Neuronal stem cell (in vitro differentiated cells): ENCODE data around the gene PCBP3.
"Not testable (repeated sequence)": the region's sequence is repeated elsewhere in the genome, so short reads cannot be mapped to it uniquely, and the experiment has no call there.

Experiments used
- DNase-seq: peaks from one replicate; pipeline ENCODE4 v3.0.0-alpha.2; 2013; ENCODE audit warnings: low spot score
- H2AFZ ChIP-seq: one replicate; pipeline ENCODE4 v1.6.1; 2013; ENCODE audit warnings: mild to moderate bottlenecking, low read length, inconsistent platforms
- H2AK5ac ChIP-seq: 2 replicates; pipeline ENCODE4 v1.6.1; 2013; ENCODE audit warnings: low read depth, mild to moderate bottlenecking, inconsistent platforms, low read length, moderate library complexity, mixed read lengths
- H2BK120ac ChIP-seq: 2 replicates; pipeline ENCODE4 v1.6.1; 2013; ENCODE audit warnings: low read depth, mild to moderate bottlenecking, inconsistent platforms, low read length, moderate library complexity, mixed read lengths
- H2BK12ac ChIP-seq: one replicate; pipeline ENCODE4 v1.6.1; 2013; ENCODE audit warnings: low read length, inconsistent platforms
- H2BK15ac ChIP-seq: 2 replicates; pipeline ENCODE4 v1.6.1; 2013; ENCODE audit warnings: mild to moderate bottlenecking, low read length, inconsistent platforms, mixed read lengths
- H2BK5ac ChIP-seq: one replicate; pipeline ENCODE4 v1.6.1; 2013; ENCODE audit warnings: inconsistent platforms, mild to moderate bottlenecking, low read length, moderate library complexity
- H3K14ac ChIP-seq: one replicate; pipeline ENCODE4 v1.6.1; 2013; ENCODE audit warnings: low read length, inconsistent platforms
- H3K18ac ChIP-seq: 2 replicates; pipeline ENCODE4 v1.6.1; 2013; ENCODE audit warnings: low read length, inconsistent platforms
- H3K23ac ChIP-seq: 2 replicates; pipeline ENCODE4 v1.6.1; 2013; ENCODE audit warnings: low read depth, mild to moderate bottlenecking, mixed read lengths, low read length, inconsistent platforms; ENCODE audit not compliant: poor library complexity
- H3K27ac ChIP-seq: replicated peaks from 3 replicates; pipeline ENCODE4 v1.5.1; 2013; ENCODE audit warnings: low read length, inconsistent platforms
- H3K27me3 ChIP-seq, 3 experiments: 2 replicates each; pipeline ENCODE4 v1.6.1; 2013; ENCODE audit warnings: low read length in 3 of 3, mild to moderate bottlenecking in 2 of 3, inconsistent platforms in 1 of 3, low read depth in 1 of 3, mixed read lengths in 1 of 3, moderate library complexity in 1 of 3; ENCODE audit not compliant: control insufficient read depth in 3 of 3, insufficient read depth in 3 of 3
- H3K36me3 ChIP-seq, 2 donors: replicated peaks in 1 of 2; 2 replicates each; pipeline ENCODE4 v1.6.1; 2013; ENCODE audit warnings: low read length in 2 of 2; ENCODE audit not compliant: control insufficient read depth in 2 of 2, insufficient read depth in 2 of 2
- H3K4ac ChIP-seq: 2 replicates; pipeline ENCODE4 v1.6.1; 2013; ENCODE audit warnings: inconsistent platforms, mild to moderate bottlenecking, low read length, moderate library complexity
- H3K4me1 ChIP-seq, 2 donors: 1 replicate in 1 of 2; 2 replicates in 1 of 2; pipeline ENCODE4 v1.6.1; 2013; ENCODE audit warnings: low read length in 2 of 2, low read depth in 1 of 2; ENCODE audit not compliant: control insufficient read depth in 2 of 2, insufficient read depth in 1 of 2
- H3K4me2 ChIP-seq: one replicate; pipeline ENCODE4 v1.6.1; 2013; ENCODE audit warnings: mild to moderate bottlenecking, low read length, inconsistent platforms; ENCODE audit not compliant: insufficient read depth, poor library complexity, severe bottlenecking
- H3K4me3 ChIP-seq, 2 donors: 2 replicates each; pipeline ENCODE4 v1.5.1; 2013; ENCODE audit warnings: low read length in 2 of 2, mild to moderate bottlenecking in 2 of 2, inconsistent platforms in 1 of 2, moderate library complexity in 1 of 2
- H3K79me1 ChIP-seq: one replicate; pipeline ENCODE4 v1.6.1; 2013; ENCODE audit warnings: low read depth, mild to moderate bottlenecking, inconsistent platforms, low read length, moderate library complexity
- H3K9ac ChIP-seq: one replicate; pipeline ENCODE4 v1.6.1; 2013; ENCODE audit warnings: mild to moderate bottlenecking, low read depth, low read length, inconsistent platforms; ENCODE audit not compliant: poor library complexity
- H3K9me3 ChIP-seq, 2 donors: replicated peaks in 1 of 2; 2 replicates each; pipeline versions ENCODE3 to v1.6.1; 2013; ENCODE audit warnings: low read length in 2 of 2, mild to moderate bottlenecking in 2 of 2, inconsistent platforms in 1 of 2, low read depth in 1 of 2, mixed read lengths in 1 of 2, moderate library complexity in 1 of 2; ENCODE audit not compliant: control insufficient read depth in 2 of 2, insufficient read depth in 1 of 2
- H4K8ac ChIP-seq: one replicate; pipeline ENCODE4 v1.6.1; 2013; ENCODE audit warnings: low read depth, mild to moderate bottlenecking, inconsistent platforms, low read length, moderate library complexity
- H4K91ac ChIP-seq: one replicate; pipeline ENCODE4 v1.6.1; 2013; ENCODE audit warnings: low read length, low read depth, mild to moderate bottlenecking, inconsistent platforms; ENCODE audit not compliant: poor library complexity
- WGBS, 2 donors: extraction: QIAGEN DNeasy Blood & Tissue Kit; methylation state at CpG; one replicate each; pipeline ENCODE4 v1.1.7; 2013; ENCODE audit warnings: missing lambda C conversion rate in 2 of 2, mixed read lengths in 1 of 2; ENCODE audit not compliant: insufficient read length in 2 of 2, insufficient replicate concordance in 1 of 2; ENCODE audit errors: extremely low coverage in 2 of 2; 5-methylcytosine and 5-hydroxymethylcytosine counted together

PCBP3 gene

DNA sequence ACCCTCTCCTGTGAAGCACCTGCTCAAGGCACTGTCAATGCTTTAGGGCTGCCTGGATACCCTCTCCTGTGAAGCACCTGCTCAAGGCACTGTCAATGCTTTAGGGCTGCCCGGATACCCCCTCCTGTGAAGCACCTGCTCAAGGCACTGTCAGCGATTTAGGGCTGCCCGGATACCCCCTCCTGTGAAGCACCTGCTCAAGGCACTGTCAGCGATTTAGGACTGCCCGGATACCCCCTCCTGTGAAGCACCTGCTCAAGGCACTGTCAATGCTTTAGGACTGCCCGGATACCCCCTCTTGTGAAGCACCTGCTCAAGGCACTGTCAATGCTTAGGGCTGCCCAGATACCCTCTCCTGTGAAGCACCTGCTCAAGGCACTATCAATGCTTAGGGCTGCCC lies 33.9 kb upstream of the PCBP3 start:
- H2BK5ac ChIP-seq, H3K4ac ChIP-seq, H3K4me2 ChIP-seq, H3K23ac ChIP-seq, H3K79me1 ChIP-seq, H3K36me3 ChIP-seq, H3K4me3 ChIP-seq, H3K18ac ChIP-seq, H2BK120ac ChIP-seq, H2AFZ ChIP-seq, H2BK15ac ChIP-seq, H3K14ac ChIP-seq, H3K27ac ChIP-seq, H3K27me3 ChIP-seq, H3K9me3 ChIP-seq, H4K91ac ChIP-seq, H3K9ac ChIP-seq, H3K4me1 ChIP-seq, H4K8ac ChIP-seq, H2AK5ac ChIP-seq, DNase-seq: not testable (repeated sequence)
- H2BK12ac ChIP-seq: peak overlapping the region; percentile 30
- no CpG with 5 or more reads among the region's 6 CpGs for WGBS, 2 donors

DNA sequence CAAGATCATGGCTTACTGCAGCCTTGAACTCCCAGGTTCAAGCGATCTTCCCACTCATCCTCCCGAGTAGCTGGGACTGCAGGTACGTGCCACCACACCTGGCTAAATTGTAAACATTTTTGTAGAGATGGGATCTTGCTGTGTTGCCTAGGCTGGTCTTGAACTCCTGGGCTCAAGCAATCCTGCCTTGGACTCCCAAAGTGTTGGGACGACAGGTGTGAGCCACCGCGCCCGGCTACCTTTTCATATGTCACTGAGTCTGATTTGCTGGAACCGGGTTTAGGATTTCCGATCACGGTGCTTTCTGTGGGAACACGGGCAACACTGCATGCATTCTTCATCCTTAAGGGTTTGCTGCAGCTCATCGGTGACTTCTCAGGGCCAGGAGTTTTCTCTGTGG lies 32.2 kb upstream of the PCBP3 start:
- H3K27ac ChIP-seq: no peak overlapping the region
- no peak overlapping the region for H3K9ac ChIP-seq
- H4K91ac ChIP-seq: no peak overlapping the region
- DNase-seq: no peak
- no peak overlapping the region for H3K4ac ChIP-seq
- H2BK5ac ChIP-seq: no peak overlapping the region
- H3K9me3 ChIP-seq: peaks cover 0 to 2% of the 10 kb centered on the region in 2 donors
- no peak overlapping the region for H2AK5ac ChIP-seq
- H3K79me1 ChIP-seq: no peaks in the 10 kb centered on the region
- H3K18ac ChIP-seq: no peak overlapping the region
- peaks cover 0 to 4% (median 0%) of the 10 kb centered on the region in 3 experiments for H3K27me3 ChIP-seq
- no peak overlapping the region for H2BK12ac ChIP-seq
- H2AFZ ChIP-seq: no peak overlapping the region
- H2BK120ac ChIP-seq: no peak overlapping the region
- no peak overlapping the region for H3K4me3 ChIP-seq
- no peak overlapping the region for H3K14ac ChIP-seq
- no CpG with 5 or more reads among the region's 12 CpGs for WGBS, 2 donors
- H3K36me3 ChIP-seq: no peaks in the 10 kb centered on the region
- H3K4me2 ChIP-seq: no peak overlapping the region
- H3K4me1 ChIP-seq: no peaks in the 10 kb centered on the region
- H4K8ac ChIP-seq: no peak overlapping the region
- no peak overlapping the region for H3K23ac ChIP-seq
- H2BK15ac ChIP-seq: no peak overlapping the region

DNA sequence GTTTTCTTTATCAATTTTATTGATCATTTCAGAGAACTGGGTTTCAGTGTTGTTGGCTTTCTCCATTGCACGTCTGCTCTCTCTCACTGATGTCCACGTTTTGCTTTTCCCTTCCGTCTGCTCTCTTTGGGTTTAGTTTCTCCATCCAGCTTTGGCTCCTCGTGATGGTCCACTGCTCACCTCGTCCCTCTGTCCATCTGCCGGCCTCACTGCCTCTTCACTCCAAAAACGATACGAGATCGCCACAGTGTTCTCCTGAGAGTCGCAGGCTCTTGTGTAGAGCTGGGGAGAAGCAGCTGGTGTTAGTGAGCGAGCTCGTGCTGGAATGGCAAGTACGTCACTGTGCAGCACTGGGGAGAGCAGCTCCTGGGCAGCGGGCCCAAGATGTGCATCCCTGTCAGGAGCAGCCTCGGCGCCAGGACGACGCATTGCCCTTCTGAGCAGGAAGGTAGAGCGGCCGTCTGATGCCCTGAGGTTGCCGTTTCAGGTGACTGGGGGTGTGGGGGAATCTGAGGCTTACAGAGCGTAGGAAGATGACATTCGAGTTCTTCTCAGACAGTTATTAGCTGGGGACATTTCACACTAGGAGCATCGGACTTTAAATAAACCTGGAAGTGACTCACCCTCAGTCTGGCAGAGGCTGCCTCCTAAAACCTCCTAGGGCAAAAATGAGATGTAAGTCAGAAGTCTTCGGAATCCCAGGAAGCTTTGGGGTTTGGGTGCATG lies 31.4 kb upstream of the PCBP3 start:
- Histone ChIP-seq H3K18ac (no peak overlapping the region), H2BK12ac (no peak overlapping the region), H3K9me3 (peaks cover 0 to 2% of the 10 kb centered on the region in 2 donors), H3K79me1 (no peaks in the 10 kb centered on the region), H2BK120ac (no peak overlapping the region), H2AFZ (no peak overlapping the region), H3K27ac (no peak overlapping the region), H2AK5ac (no peak overlapping the region), H3K4me1 (peaks cover 0 to under 1% of the 10 kb centered on the region in 2 donors), H2BK5ac (no peak overlapping the region), H3K4me3 (no peak overlapping the region), H3K9ac (no peak overlapping the region), H4K8ac (no peak overlapping the region), H3K4me2 (no peak overlapping the region), H3K23ac (no peak overlapping the region), H2BK15ac (no peak overlapping the region), H3K27me3 (peaks cover 0 to 4% (median 0%) of the 10 kb centered on the region in 3 experiments), H3K36me3 (no peaks in the 10 kb centered on the region), H4K91ac (no peak overlapping the region), H3K4ac (no peak overlapping the region), H3K14ac (no peak overlapping the region)
- no CpG with 5 or more reads among the region's 25 CpGs for WGBS, 2 donors
- DNase-seq: no peak

- WGBS, 2 donors: no CpG with 5 or more reads among the region's 7 CpGs
- not testable (repeated sequence) for H3K4me2 ChIP-seq, H2BK120ac ChIP-seq, H3K4me1 ChIP-seq, H2BK12ac ChIP-seq, H2AK5ac ChIP-seq, H3K27ac ChIP-seq, H3K18ac ChIP-seq, H3K4ac ChIP-seq, H3K79me1 ChIP-seq, H4K8ac ChIP-seq, H3K9ac ChIP-seq, H3K9me3 ChIP-seq, H3K27me3 ChIP-seq, H3K23ac ChIP-seq, H3K36me3 ChIP-seq, H3K14ac ChIP-seq, DNase-seq, H2BK15ac ChIP-seq, H2AFZ ChIP-seq, H4K91ac ChIP-seq, H2BK5ac ChIP-seq, H3K4me3 ChIP-seq
Observed at GRCh38 chr21:45612665-45613019, 30.9 kb upstream of the PCBP3 start.
